ENCODE measurements around the gene PGM2L1. TPM values are rescaled to one million over a fixed set of nuclear protein-coding genes. Genes with fewer than 3 reads are reported as not detected.

The PGM2L1 gene
- total RNA-seq, 2 donors from 2014 or later = 12.1 to 16.4 TPM

DNA sequence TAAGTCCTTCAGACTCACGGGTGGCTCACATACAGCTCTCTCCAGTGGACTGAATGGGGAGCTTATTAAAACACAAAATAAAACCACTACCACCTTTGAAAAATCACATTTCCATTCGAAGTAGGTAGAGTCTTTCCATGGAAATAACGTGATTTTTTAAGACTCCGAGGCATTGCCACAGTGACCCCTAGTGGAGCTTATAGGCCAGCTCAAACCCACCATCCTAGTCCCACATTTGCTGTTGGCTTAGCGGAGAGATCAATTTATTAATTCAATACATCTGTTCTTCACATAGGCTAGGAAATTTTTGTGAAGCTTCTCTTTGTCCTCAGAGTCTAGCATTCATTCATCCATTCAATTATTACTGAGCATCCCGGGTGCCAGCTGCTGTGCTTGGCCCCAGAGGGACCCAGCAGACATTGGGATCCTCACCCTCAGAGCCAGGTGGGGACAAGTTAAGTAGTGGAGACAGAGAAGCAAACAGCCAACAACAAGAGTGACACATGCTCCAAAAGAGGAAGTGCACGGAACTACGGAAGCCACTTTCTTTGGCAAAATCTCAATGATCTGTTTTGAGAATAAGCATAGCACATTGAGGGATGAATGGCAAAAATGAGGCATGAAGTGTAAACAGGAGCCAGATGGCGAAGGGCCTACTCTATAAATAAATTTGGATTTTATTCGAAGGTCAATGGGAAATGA, 76.6 kb downstream of the PGM2L1 start:
- ATAC-seq (replicated peaks in 1 of 2) (peak in 1 of 2 donors; percentile 46), DNase-seq (peak; percentile 15 to 23)
- H3K4me1 Mint-ChIP-seq (ENCODE audit: low read depth) = no peaks in the 10 kb centered on the region
- H3K27ac Mint-ChIP-seq = no peak overlapping the region
- peaks cover 11 to 14% of the 10 kb centered on the region in 2 donors for H3K36me3 Mint-ChIP-seq (ENCODE audit: insufficient read depth in 2 of 2)
- peaks cover 7 to 9% of the 10 kb centered on the region in 2 donors for H3K9me3 Mint-ChIP-seq
- H3K27me3 Mint-ChIP-seq (ENCODE audit: low read depth) = no peaks in the 10 kb centered on the region
- H3K4me3 Mint-ChIP-seq = no peak overlapping the region

DNA sequence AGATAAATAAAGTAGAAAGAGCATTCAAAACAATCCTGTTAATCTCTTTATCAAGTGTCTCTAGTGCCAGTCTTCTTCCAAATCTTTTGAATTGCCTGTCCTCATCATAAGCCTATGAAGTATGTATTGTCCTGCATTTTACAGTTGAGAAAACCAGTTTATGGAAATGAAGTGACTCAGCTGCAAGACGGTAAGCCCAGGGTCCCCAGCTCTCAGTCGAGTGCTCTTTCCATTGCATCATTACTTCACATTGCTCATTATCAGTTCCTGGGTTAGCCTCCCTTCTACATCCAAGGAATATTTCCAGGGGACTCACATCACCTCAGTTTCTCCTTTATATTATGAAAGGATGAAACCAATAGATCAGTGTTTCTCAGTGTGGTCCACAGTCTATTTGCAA, 77.7 kb downstream of the PGM2L1 start:
- peaks cover 8 to 13% of the 10 kb centered on the region in 2 donors for H3K9me3 Mint-ChIP-seq
- no peak for DNase-seq
- H3K4me1 Mint-ChIP-seq (ENCODE audit: low read depth) = no peaks in the 10 kb centered on the region
- no peaks in the 10 kb centered on the region for H3K27me3 Mint-ChIP-seq (ENCODE audit: low read depth)
- H3K27ac Mint-ChIP-seq = no peak overlapping the region
- no peak for ATAC-seq (replicated peaks in 1 of 2)
- H3K36me3 Mint-ChIP-seq (ENCODE audit: insufficient read depth in 2 of 2) = peaks cover 11 to 17% of the 10 kb centered on the region in 2 donors
- H3K4me3 Mint-ChIP-seq = no peak overlapping the region

DNA sequence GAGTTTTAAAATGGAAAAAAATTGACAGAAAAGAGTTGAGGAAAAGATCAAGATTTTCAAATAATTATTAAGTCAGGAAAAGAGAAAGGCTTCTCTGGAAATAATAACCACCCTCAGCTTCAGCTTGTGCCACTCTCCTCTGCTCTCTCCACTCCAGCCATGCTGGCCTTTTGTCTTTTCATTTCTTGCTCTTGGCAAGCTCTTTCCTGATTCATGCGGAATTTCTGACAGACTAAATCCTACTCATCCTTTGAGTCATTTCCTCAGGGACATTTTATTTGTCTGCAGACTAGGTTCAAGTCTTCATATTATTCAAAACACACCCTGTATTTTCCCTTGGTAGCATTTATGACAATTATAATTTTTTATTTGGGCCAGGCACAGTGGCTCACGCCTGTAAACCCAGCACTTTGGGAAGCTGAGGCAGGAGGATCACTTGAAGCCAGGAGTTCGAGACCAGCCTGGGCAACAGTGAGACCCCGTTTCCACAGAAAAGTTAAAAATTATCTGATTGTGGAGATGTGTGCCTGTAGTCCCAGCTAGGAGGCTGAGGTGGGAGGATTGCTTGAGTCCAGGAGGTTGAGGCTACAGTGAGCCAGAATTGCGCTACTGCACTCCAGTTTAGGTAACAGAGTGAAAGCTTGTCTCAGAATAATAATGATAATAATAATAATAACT, 79.0 kb downstream of the PGM2L1 start:
- peaks cover 8 to 14% of the 10 kb centered on the region in 2 donors for H3K9me3 Mint-ChIP-seq
- H3K4me1 Mint-ChIP-seq (ENCODE audit: low read depth) = no peaks in the 10 kb centered on the region
- DNase-seq = no peak
- H3K4me3 Mint-ChIP-seq = no peak overlapping the region
- H3K36me3 Mint-ChIP-seq (ENCODE audit: insufficient read depth in 2 of 2) = peaks cover 13 to 17% of the 10 kb centered on the region in 2 donors
- no peaks in the 10 kb centered on the region for H3K27me3 Mint-ChIP-seq (ENCODE audit: low read depth)
- no peak for ATAC-seq (replicated peaks in 1 of 2)
- no peak overlapping the region for H3K27ac Mint-ChIP-seq

DNA sequence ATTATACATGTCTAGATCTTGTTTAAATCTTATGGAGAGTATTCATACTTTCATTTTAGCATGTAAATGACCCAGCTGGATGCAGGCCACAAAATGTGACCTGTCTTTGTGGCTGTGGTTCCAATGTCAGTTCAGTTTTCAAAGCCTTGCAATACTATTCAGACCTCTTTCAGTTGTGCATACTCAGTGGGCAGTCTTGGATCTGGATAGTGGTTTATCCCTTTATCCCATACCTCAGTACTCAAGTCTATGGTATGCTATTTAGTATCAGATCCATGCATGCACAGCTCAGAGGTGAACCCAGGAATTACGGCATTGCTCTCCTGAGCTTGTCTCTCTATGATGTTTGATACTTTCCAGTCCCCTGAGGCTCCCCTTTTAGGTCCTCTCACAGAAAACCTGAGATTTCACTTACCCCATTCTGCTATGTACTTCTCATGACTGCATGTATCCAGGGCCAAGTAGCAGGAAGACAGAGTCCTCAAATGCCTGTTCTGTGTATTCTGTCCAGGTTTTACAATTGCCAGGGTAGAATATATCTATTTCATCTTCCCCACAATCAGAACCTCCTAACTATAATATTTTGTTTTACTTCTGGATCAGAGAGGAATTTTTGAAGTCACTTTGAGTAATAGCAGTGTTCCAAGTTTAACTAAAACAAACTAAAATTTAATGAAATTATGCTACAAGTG, 79.8 kb downstream of the PGM2L1 start:
- Mint-ChIP-seq H3K27ac (no peak overlapping the region), H3K9me3 (peaks cover 8 to 14% of the 10 kb centered on the region in 2 donors), H3K27me3 (ENCODE audit: low read depth) (no peaks in the 10 kb centered on the region), H3K36me3 (ENCODE audit: insufficient read depth in 2 of 2) (peaks cover 13 to 17% of the 10 kb centered on the region in 2 donors), H3K4me3 (no peak overlapping the region), H3K4me1 (ENCODE audit: low read depth) (no peaks in the 10 kb centered on the region)
- no peak for ATAC-seq (replicated peaks in 1 of 2)
- DNase-seq = no peak

DNA sequence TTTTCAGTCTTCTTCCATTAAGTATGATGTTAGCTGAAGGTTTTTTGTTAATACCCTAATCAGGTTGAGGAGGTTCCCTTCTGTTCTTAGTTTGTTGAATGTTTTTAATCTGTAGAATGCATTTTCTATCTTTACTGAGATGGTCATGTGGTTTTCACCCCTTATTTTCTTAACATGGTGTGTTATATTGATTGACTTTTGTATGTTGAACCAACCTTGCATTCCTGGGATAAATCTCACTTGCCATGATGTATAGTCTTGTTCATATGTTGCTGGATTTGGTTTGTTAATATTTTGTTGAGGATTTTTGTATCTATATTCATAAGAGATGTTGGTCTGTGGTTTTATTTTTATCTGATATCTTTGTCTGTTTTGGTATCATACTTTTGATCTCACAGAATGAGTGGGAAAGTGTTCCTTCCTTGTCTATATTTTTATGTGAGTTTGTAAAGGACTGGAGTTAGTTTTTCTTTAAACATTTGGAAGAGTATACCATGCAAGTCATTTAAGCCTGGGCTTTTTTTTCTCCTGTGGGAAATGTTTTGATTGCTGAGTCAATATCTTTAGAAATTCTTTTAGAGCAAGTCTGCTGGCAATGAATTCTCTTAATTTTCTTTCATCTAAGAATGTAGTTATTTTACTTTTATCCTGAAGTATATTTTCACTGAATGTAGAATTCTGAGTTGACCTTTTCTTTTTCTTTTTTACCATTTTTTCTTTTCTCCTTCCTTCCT, 81.3 kb downstream of the PGM2L1 start:
- ATAC-seq (replicated peaks in 1 of 2) = no peak
- H3K4me1 Mint-ChIP-seq (ENCODE audit: low read depth) = peaks cover under 1% of the 10 kb centered on the region
- peaks cover 13 to 17% of the 10 kb centered on the region in 2 donors for H3K36me3 Mint-ChIP-seq (ENCODE audit: insufficient read depth in 2 of 2)
- no peak overlapping the region for H3K4me3 Mint-ChIP-seq
- H3K9me3 Mint-ChIP-seq = peaks cover 8 to 14% of the 10 kb centered on the region in 2 donors
- no peak overlapping the region for H3K27ac Mint-ChIP-seq
- no peak for DNase-seq
- H3K27me3 Mint-ChIP-seq (ENCODE audit: low read depth) = peaks cover 8% of the 10 kb centered on the region

DNA sequence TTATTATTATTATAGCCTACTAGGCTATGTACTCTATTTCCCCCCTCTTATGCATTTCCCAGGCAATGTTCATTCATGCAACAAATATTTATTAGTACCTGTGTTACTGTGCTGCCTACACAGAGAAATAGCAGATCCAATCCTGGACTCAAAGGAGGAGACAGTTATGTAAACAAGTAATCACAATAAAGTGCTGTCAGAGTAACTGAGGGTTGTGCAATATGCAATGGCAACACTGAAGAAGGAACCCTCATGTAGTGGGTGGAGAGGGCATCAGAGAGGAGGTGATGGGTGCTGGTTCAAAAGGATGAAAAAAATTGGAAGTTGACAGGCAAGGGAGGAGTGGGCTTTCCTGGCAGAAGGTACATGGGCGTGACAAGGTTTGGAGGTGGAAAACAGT, 85.9 kb downstream of the PGM2L1 start:
- no peak for ATAC-seq (replicated peaks in 1 of 2)
- H3K27ac Mint-ChIP-seq = no peak overlapping the region
- peaks cover 36% of the 10 kb centered on the region for H3K27me3 Mint-ChIP-seq (ENCODE audit: low read depth)
- peaks cover 7 to 10% of the 10 kb centered on the region in 2 donors for H3K36me3 Mint-ChIP-seq (ENCODE audit: insufficient read depth in 2 of 2)
- H3K9me3 Mint-ChIP-seq = peaks cover 2 to 9% of the 10 kb centered on the region in 2 donors
- H3K4me3 Mint-ChIP-seq = no peak overlapping the region
- no peak for DNase-seq
- H3K4me1 Mint-ChIP-seq (ENCODE audit: low read depth) = peaks cover 16% of the 10 kb centered on the region

DNA sequence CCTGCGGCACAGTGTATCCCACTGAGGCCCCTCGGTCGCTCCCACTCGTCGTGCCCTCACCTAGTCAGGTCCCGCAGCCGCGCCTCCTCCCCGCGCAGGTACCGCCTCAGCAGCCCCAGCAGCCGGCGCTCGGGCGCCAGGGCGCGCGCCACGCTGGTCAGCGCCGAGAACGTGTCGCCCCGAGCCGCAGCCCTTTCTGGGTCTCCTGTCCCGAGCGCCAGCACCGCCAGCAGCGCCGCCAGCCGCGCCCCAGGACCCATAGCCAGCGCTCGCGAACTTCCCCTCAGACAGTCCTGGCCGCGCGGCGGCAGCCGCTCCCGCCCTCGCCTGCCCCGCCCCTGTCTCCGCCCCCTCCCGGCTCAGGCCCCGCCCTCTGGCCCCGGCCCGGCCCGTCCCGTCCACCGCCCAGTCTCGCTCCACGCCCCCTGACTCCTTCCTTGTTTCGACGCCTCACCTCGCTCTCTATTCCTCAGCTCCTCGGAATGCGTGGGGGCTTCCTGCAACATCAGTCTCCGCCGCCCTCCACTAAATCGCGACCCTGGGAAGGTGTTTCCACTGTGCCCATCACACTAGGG, 86.8 kb downstream of the PGM2L1 start, which contains the start of gene P4HA3:
P4HA3 (minus strand) TSS at position 289 of the 575 bp plus-strand sequence; CDS start at position 260, 29 bp downstream.
- peak within 1 kb of the TSS; percentile 73 to 88 for H3K4me3 Mint-ChIP-seq
- peaks cover 0 to 4% of the 10 kb centered on the region in 2 donors for H3K9me3 Mint-ChIP-seq
- ATAC-seq (replicated peaks in 1 of 2) (peak; percentile 98 to 99), DNase-seq (peak; percentile 66 to 67)
- H3K27ac Mint-ChIP-seq = no peak within 1 kb of the TSS
- peaks cover 16% of the 10 kb centered on the region for H3K4me1 Mint-ChIP-seq (ENCODE audit: low read depth)
- peaks cover 2% of the 10 kb centered on the region in 2 donors for H3K36me3 Mint-ChIP-seq (ENCODE audit: insufficient read depth in 2 of 2)
- peaks cover 38% of the 10 kb centered on the region for H3K27me3 Mint-ChIP-seq (ENCODE audit: low read depth)

DNA sequence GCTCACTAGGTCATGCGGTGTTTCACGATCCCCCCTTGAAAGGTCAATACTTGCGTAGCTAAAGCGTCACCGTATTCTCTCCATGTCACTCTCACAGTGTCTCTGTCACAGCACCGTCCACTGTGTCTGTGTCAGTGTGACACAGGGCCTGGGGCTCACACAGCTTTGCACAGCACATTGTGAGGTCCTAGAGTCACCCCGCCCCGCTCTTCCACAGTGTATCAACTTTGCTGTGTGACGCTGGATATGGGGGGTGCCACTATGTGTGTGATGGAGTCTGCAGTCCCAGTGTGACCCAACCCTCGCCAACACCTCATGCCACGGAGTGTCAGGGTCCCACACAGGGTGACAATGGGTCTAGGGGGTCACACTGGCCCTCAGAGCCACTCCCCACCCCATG, 87.4 kb downstream of the PGM2L1 start:
- no peak for DNase-seq
- Mint-ChIP-seq H3K27me3 (ENCODE audit: low read depth) (peaks cover 44% of the 10 kb centered on the region), H3K36me3 (ENCODE audit: insufficient read depth in 2 of 2) (peaks cover 0 to 2% of the 10 kb centered on the region in 2 donors), H3K9me3 (peaks cover 0 to 4% of the 10 kb centered on the region in 2 donors), H3K4me3 (peak overlapping the region; percentile 72 to 88), H3K4me1 (ENCODE audit: low read depth) (peaks cover 16% of the 10 kb centered on the region), H3K27ac (no peak overlapping the region)
- no peak for ATAC-seq (replicated peaks in 1 of 2)

DNA sequence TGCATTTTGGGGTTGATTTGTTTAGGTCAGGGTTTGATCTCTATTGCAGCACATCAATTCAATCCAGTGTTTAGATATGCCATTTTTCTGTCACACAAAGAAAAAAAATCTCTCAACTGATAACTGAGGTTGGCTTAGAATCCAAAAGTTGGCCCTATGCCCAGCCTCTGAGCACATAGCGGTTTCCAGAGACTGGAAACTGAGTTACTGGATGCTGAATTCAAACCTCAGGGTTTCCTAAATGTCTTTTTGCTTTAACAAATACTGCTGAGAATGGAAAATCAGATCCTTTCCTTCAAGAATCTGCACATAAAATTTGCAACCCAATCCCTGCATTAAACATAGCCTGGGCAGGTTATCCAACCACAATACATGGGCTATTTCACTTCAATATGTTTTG, 90.8 kb downstream of the PGM2L1 start:
- H3K4me1 Mint-ChIP-seq (ENCODE audit: low read depth) = peaks cover 16% of the 10 kb centered on the region
- H3K9me3 Mint-ChIP-seq = no peaks in the 10 kb centered on the region
- DNase-seq (no peak), ATAC-seq (replicated peaks in 1 of 2) (no peak)
- H3K4me3 Mint-ChIP-seq = no peak overlapping the region
- H3K27ac Mint-ChIP-seq = no peak overlapping the region
- H3K36me3 Mint-ChIP-seq (ENCODE audit: insufficient read depth in 2 of 2) = no peaks in the 10 kb centered on the region
- H3K27me3 Mint-ChIP-seq (ENCODE audit: low read depth) = peaks cover 51% of the 10 kb centered on the region

DNA sequence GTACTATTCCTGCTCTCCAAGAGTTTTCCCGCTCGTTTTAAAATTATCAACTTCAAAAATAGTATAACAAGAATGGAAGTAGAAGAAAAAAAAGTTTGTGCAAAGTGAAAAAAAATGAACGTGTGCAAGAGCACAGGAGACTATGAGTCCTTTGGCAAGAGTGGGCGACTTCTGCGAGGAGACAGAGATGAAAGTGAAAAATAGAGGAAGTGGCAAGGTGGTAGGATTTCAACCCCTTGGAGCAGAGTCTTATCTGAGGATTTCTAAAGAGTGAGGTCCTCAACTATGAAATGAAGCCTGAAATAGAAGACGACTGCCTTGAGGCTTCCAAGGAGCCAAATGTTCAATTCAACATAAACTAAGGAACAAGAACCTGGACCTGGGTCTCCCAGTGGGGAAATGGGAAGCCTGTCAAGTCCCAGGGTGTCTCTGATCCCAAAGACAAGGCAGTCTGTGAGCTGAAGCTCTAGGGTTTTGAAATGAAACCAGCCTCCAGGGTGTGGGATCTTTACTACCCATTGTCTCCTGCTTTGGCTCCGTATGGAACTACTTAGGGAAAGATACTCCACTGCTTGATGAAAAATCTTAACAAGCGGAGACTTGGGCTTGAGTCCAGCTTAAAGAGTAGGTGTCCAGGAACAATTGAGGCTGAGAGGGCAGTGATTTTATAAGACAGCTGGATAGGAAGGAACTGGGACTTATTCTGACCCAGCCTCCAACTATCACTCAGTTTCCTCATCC, 91.6 kb downstream of the PGM2L1 start:
- H3K4me3 Mint-ChIP-seq = no peak overlapping the region
- H3K36me3 Mint-ChIP-seq (ENCODE audit: insufficient read depth in 2 of 2) = no peaks in the 10 kb centered on the region
- ATAC-seq (replicated peaks in 1 of 2) (no peak), DNase-seq (no peak)
- no peaks in the 10 kb centered on the region for H3K9me3 Mint-ChIP-seq
- peaks cover 12% of the 10 kb centered on the region for H3K4me1 Mint-ChIP-seq (ENCODE audit: low read depth)
- no peak overlapping the region for H3K27ac Mint-ChIP-seq
- peaks cover 43% of the 10 kb centered on the region for H3K27me3 Mint-ChIP-seq (ENCODE audit: low read depth)

DNA sequence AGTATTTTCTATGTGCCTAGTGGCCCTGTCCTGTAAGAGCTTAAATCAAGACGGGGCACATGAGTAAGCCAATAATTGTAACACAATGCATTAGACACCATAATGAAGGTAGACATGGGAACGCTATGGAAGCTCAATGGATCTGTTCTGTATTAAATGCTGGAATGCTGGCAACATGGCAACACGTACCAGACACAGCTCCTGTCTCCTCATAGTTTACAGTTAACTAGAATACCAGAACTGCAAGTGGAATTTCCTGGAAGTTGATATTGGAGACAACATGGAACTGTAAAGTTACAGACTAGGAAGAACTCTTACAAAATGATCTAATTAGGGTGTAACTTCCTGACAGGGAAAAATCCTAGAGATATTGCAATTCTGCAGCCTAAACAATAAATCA, 99.2 kb downstream of the PGM2L1 start:
- Mint-ChIP-seq H3K27ac (no peak overlapping the region), H3K36me3 (ENCODE audit: insufficient read depth in 2 of 2) (no peaks in the 10 kb centered on the region), H3K27me3 (ENCODE audit: low read depth) (no peaks in the 10 kb centered on the region), H3K4me3 (no peak overlapping the region), H3K4me1 (ENCODE audit: low read depth) (peaks cover 8% of the 10 kb centered on the region), H3K9me3 (peaks cover 0 to 1% of the 10 kb centered on the region in 2 donors)
- DNase-seq (no peak), ATAC-seq (replicated peaks in 1 of 2) (no peak)

DNA sequence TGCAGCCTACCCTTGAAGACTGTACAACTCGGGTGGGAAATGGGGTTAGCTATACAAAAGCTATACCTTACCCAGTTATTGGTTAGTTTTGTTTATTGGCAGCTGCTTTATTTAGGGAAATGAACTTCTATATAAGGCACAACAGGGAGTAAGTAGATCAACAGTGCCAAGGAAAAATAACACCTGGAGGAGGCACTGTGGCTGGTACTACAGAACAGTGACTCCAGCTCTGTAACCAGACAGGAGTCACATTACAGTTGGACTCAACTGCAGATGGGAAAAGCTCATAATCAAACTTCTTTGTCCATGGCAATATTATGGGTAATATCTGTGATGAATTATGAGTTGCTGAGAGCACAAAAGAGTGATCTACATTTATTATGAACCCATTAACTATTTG, 100.7 kb downstream of the PGM2L1 start:
- Mint-ChIP-seq H3K27ac (no peak overlapping the region), H3K36me3 (ENCODE audit: insufficient read depth in 2 of 2) (no peaks in the 10 kb centered on the region), H3K4me1 (ENCODE audit: low read depth) (peaks cover 8% of the 10 kb centered on the region), H3K27me3 (ENCODE audit: low read depth) (no peaks in the 10 kb centered on the region), H3K9me3 (peaks cover 2 to 3% of the 10 kb centered on the region in 2 donors), H3K4me3 (no peak overlapping the region)
- ATAC-seq (replicated peaks in 1 of 2) = no peak
- no peak for DNase-seq

Measured in activated T-cell treated with anti-CD3 and anti-CD28 coated beads, Interleukin-2, amount 50 U/mL, for 72 hours (primary cell).